ENCODE measurements around the gene NT5C3B. TPM values are rescaled to one million over a fixed set of nuclear protein-coding genes. Genes with fewer than 3 reads are reported as not detected.
"Not testable (repeated sequence)": the region's sequence is repeated elsewhere in the genome, so short reads cannot be mapped to it uniquely, and the experiment has no call there.

The NT5C3B gene
- total RNA-seq, 2 donors from 2014 or later = 16.0 to 18.8 TPM

DNA sequence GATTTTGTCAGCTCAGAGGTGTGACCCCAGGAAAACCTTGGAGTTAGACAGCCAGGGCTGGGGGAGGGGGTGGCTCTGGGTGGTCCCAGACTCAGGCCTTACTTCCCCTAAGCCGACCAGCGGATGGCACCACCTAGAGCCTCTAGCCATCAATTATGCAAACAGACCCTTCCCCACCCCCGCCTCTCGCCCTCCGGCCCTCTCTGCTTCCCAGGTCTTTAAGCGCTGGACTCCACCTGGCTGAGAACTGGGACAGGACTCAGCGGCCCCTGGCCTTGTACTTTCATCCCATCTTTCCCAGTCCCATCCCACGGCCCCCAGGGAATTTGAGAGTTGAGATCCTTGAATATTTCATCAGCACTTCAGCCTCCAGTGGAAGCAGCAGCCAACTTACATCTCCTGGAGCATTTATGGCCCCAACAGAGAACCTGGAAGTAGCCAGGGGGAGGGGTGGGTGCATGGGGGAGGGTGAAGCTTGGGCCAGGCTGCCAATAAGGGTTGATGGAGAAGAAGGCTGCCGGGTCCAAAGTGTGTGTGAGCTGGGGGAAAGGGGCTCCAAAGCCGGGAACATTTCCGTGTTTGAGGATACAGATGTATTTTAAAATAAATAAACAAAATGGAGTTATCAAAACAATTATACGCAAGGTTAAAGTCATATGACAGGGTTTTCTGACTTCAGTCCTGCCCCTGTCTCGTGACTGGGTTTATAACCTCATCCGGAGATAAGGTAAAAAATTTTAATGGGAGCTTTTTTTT is 42.1 kb downstream of the NT5C3B start:
- intact Hi-C loops (cut with DNase I, micrococcal nuclease) = no loop called here
- ATAC-seq (peak; percentile 49), DNase-seq (peak; percentile 51 to 68)

DNA sequence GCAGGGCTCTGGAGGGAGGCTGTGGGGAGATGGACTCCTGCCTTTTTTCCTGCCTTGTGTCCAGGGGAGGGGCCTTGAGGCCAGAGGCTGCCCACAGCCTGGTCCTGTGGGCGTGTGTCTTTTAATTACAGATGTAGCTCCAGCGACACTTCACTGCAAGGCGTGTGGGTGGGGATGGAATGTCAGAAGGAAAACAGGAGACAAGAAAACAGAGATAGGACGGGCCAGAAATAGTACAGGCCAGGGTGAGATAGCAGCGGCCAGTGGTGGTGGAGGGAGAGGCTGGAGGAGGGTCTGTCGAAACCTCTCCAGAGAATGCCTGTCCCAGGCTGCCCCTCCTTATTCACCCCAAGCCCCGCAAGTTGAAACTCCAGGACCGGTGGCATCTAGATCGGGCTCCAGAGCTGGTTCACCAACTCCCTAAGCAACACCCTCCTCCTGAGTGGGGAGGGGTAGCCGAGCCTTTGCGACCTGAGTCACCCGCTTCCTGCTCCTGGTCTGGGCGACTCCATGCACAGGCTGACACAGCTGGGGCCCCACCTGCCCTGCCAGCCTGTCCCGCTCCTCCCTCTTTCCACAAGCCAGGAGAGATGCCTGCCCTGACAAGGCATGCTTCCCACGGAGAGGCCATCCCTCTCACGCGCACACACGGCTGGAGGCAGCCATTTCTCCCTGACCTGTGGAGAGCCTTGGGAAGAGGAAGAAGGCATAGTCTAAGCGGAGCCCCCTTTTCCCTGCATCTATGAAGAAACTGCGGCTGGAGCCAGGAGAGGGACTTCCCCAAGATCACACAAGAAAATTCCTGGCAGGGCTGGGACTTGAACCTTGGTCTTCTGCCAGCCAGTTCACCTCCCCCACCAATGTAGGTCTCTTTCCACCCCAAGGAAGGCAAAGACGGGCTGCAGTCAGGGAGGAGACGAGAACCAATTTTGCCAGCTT is 42.9 kb downstream of the NT5C3B start:
- intact Hi-C loops (cut with DNase I, micrococcal nuclease) = no loop called here
- peak; percentile 66 to 86 for DNase-seq
- ATAC-seq = peak; percentile 83

DNA sequence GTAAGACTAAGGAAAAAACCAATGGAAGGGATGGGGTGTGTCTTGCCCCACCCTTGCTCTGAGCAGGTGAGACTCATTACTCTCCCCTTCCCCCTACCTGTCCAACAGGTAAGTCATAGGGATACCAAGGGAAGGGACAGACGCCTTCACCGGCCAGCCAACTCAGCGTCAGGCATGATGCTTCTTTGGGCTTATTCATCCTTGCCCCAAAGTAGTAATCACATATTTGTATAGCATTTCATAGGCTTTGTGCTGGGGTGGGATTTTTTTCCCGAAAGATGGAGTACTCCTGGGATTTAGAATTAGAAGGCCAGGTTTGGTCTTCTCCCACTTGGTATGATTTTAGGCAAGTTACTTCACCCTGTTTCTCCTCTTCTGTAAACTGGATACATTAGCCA is 49.0 kb downstream of the NT5C3B start:
- intact Hi-C loops (cut with DNase I, micrococcal nuclease) = no loop called here
- DNase-seq (no peak), ATAC-seq (no peak)

DNA sequence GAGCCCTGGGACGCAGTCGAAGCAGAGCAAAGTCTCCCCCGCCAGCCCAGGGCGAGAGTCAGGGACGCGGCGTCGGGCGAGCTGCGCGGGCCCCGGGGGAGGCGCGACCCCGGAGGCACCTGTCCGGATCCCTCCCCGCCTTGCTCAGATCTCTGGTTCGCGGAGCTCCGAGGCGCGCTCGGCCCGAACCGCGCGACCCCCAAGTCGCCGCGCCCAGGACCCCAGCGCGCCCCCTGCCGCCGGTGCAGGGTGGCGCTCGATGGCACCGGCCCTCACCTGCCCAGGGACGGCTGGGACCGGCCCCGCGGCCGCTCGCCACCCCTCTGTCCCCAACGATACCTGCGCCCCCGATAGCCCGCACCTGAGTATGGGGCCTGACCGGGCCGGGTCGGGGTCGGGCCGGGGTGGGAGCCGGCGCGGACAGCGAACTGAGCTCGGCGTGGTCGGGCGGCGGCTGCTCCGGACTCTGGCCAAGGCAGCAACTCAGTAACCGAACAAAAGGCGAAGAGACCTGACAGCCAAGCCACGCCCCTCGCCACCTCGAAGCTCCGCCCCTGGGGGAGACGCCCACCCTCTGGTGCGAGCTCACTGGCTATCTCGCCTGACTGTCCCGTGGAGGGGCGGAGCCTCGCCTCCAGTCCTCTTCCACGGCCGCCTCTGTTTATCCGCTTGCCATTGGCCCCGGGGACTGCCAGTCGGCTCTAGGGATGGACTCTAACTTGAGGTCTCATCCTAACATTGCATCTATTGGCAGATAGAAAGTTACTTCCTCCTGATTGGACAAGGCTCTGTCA is 49.6 kb downstream of the NT5C3B start, which contains the start of gene JUP:
JUP (minus strand) TSS at position 485 of the 794 bp plus-strand sequence. CDS start 14,857 bp downstream, outside the sequence.
- DNase-seq (peak; percentile 99 to 100), ATAC-seq (peak; percentile 82)
- intact Hi-C loops (cut with DNase I, micrococcal nuclease) = no loop called here

DNA sequence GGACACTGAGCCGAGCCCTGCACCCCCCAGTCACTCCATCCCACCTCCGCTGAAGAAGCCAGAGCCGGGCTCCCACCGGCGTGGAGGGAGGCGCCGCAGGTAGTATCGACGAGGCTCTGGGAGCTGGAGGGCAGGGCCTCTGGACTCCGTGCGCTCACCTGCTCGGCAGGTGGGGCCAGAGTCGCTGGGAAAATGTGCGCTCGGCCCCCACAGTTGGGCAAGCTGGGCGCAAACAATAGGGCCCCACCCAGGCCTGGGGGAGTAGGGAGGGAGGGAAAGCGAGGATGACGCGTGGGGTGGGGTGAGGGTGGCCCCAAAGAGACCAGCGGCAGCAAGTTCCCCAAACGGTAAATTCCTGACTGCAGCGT is 50.2 kb downstream of the NT5C3B start:
- intact Hi-C loops (cut with DNase I, micrococcal nuclease) = no loop called here
- ATAC-seq (peak; percentile 68), DNase-seq (peak; percentile 86 to 91)

DNA sequence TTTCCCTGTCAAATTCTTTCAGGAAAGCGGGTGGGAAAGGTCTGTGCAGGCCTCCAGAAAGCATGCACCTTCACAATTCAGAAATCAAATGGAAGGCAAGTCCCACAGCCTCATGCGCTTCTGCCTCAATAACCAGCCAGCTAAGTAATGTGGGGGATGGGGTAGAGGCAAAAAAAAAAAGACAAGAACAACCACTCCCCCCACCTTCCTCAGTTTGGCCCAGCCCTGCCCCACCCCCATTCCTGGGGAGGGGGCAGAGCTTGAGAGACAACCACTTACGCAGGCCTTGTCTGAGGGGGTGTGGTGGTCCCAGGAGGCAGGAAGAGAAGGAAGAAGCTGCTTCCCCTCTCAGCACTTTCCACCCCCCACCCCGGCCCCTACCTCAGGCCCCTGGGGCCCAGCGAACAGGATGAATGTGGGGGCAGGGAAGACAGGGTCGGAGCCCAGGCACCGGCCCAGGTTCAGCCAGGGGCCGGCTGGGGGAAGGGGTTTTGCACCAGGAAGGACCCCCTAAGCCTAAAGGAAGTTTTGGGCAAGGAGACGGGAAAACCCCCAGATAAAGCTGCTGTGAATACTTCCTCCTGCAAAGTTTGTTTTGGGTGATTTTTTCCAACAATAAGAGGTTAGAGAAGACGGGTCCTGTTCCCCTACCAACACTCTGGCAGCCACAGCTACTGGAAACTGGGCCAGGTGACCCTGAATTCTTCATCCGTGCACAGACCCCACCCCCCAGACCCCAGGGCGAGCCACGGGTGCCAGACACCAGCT is 50.8 kb downstream of the NT5C3B start:
- DNase-seq (peak; percentile 48 to 62), ATAC-seq (peak; percentile 9)
- intact Hi-C loops (cut with DNase I, micrococcal nuclease) = no loop called here

DNA sequence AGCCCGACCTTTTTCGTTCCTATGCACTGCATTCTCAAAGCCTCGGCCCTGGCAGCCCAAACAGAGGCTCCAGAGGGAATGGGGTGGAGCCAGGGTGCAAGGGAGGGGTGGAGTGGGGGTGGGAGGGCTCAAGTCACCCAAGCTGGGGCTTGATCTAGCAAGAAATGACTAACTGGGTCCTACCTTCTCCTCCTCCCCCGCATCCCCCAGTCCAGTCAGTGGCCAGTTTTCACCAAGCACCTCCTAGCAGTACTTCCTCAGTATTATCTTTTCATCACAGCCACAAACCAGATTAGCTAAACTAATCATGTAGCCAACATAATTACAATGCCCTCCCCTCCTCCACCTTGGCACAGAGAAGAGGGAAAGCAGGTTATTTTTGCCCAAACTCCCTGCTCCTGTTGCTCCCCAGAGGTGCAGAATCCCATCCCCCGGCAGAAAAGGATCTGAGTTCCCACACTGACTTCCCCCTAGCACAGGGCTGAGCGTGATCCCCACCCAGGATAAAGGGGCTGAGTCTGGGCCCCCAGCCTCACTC is 51.8 kb downstream of the NT5C3B start:
- ATAC-seq = no peak
- peak; percentile 45 for DNase-seq

DNA sequence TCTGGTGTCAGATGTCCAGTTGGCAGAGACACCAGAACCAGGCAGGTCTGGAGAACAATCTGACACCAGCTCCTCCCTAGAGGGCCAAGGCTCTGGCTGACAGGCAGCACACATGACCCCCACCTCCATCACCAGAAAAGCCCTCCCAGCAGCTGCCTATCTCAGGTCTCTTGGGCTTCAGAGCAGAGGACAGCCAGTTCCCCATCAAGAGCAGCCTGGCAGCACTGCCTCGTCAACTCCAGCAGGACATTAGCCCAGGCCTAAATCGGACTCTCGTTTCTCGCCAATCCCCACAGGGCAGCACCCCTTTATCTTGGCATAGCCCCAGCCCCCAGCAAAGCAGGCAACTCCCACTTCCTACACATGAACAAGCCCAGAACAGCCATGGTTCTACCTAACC is 53.9 kb downstream of the NT5C3B start:
- ATAC-seq (no peak), DNase-seq (no peak)
- intact Hi-C loops (cut with DNase I, micrococcal nuclease) = no loop called here

More for the DNA sequence above, 51.8 kb downstream of the NT5C3B start:
- intact Hi-C loops (cut with DNase I, micrococcal nuclease) = no loop called here

DNA sequence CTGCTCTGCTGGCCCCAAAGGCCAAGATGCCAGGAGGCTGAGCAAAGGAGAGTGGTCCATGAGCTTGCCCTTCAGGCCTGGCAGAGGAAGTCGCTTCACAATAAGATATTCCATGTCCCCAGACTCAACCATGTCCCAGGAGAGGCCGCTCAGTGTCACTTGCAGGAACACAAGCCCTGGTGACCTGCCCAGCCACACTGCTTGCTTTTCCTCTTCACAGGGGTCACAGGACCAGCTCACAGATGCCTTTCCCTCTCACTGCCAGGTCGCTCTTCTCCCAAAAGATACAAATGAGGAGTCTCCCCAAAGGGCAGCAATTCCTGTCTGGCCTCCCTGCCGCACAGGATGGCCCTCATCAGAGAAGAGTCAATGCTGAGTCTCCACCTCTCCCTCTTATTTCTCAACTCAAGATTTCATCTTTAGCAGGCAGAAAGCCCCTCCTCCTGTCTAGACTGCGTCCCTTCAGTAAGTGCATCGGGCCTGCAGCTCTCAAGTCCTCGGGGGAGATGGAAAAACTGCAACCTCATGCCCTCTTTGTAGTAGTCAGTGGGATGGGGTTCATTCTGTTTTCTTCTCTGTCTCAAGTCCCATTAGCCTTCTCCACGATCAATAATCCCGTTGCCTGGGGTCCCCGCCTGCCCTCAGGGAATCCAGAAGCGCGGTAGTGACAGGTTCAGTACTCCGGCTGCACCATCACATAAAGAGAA is 54.5 kb downstream of the NT5C3B start:
- DNase-seq (no peak), ATAC-seq (no peak)
- intact Hi-C loops (cut with DNase I, micrococcal nuclease) = no loop called here

DNA sequence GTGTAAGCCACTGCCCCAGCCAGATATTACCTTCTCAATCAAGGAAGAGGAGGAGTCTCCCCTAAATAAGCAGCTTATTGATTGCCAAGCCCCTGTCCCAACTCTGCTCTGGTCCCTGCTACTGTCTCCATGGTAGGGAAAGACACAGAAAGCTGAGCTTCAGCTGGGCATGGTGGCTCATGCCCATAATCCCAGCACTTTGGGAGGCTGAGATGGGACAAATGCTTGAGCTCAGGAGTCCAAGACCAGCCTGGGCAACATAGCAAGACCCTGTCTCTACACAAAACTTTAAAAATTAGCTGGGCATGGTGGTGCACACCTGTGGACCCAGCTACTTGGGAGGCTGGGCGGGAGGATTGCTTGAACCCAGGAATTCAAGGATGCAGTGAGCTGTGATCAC is 56.1 kb downstream of the NT5C3B start:
- no peak for DNase-seq
- ATAC-seq = no peak
- intact Hi-C loops (cut with DNase I, micrococcal nuclease) = no loop called here

DNA sequence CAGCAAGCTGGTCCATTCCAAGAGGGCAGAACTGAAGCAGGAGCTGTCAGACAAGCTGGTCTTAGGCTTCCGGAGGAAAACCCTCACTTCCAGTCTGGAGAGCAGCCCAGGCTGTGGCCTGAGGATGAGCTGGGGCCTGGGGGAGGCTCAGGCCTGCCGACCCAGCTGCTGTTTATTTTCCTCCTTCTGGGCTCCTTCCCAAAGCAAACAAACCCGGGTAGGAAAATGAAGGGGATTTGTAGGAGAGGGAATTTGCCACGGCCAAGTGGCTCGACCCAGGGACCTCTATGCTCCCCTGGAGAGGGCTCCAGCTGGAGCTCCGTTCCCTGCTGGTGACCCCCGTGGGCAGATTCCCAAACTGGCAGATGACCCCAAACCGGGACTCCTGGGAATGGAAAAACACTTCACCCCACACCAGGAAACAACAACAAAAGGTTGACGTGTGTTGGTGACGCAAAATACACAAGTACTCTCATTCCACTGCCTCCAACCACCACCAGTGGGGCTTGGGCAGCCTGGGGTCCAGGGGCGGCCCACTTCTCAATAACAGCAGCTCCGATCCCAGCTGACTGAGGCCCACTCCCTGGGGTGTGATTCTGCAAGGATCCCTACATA is 58.4 kb downstream of the NT5C3B start:
- ATAC-seq (peak; percentile 15), DNase-seq (peak; percentile 58 to 73)
- intact Hi-C loops (cut with DNase I, micrococcal nuclease) = no loop called here

DNA sequence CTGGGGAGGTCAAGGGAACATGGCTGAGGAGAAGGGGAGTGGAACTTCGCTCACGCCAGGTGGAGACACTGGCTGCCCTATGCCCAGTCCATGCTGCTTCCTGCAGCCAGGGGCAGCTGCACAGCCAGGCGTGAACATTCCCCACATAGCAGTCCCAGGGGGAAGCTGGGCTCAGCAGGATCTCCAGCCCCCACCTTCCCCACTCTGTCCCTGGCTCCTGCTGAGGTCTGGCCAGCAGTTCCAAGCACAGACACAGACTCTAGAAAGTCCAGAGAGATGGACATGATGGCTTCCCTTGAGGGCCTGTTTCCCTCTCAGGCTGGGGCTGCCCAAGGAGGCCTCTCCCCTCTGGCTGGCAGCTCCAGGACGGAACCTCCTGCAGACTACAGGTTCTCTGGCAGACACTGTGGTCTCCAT is 58.9 kb downstream of the NT5C3B start:
- intact Hi-C loops (cut with DNase I, micrococcal nuclease) = no loop called here
- ATAC-seq (no peak), DNase-seq (peak; percentile 36 to 65)

DNA sequence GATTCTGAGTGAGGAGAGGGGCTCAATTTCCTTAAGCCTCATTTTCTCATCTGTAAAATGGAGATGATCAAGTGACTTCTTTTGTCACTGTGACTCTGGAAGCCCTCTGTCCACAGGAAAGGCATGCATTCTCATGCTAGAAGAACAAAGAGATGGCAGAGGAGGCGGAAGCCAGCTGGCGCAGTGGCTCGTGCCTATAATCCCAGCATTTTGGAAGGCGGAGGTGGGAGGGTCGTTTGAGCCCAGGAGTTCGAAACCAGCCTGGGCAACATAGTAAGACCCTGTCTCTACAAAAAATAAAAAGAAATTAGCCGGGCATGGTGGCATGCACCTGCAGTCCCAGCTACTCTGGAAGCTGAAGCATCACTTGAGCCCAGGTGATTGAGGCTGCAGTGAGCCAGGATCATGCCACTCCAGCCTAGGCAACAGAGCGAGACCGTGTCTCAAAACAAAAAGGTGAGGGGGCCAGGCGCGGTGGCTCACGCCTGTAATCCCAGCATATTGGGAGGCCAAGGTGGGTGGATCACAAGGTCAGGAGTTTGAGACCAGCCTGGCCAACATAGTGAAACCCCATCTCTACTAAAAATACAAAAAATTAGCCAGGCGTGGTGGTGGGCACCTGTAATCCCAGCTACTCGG is 59.7 kb downstream of the NT5C3B start:
- intact Hi-C loops (cut with DNase I, micrococcal nuclease); DNase-seq; ATAC-seq: not testable (repeated sequence)

DNA sequence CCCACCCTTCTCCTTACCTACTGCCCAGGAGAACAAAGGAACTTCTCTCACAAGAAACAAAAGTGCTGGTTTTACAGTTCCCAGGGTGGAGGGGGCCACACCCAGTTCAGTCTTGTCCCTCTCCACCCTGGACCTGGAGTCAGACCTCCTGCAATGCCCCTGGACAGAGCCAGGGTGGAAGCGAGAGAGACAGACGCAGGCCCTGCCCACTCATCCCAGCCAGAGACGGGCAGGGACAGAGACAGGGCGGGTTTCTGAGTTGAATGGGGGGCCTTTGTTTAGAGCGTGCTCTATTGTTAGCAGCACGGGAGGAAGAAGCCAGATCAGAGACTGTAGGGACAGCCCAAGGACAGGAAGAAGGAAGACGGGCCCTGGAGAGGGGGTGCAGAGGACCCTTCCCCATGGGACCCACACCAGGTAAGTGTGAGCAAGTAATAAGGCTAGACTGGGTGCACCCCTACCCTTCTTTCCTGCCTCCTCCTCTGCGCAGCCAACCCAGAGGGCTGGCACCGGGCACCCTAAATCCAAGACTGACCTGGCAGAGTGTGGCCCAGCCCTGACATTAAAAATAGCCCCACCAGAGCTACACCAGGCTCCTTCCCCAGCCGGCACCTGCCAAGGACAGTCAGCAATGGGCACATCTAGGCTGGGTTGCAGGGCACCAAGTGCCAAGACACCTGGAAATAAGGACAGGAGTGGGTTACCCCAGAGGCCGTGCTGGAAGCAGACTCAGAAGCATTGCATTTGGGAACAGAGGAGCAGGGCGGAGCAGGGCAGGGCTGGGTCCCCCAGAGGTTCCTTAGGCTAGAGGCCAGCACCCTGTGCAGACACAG is 60.4 kb downstream of the NT5C3B start:
- DNase-seq = peak; percentile 70 to 84
- peak; percentile 46 for ATAC-seq
- intact Hi-C loops (cut with DNase I, micrococcal nuclease) = no loop called here
